Left lung (tissue), 10 donors: Measurements from ENCODE around the gene RYR2. TPM values are rescaled to one million over a fixed set of nuclear protein-coding genes. Genes with fewer than 3 reads are reported as not detected.

Experiments
- ATAC-seq: fragments of 200-7000 bp; cut with Tn5 transposase; one replicate; pipeline ENCODE4 v1.9.1; 2020; ENCODE audit warnings: moderate library complexity
- DNase-seq, 4 donors: peaks; one replicate each; pipeline ENCODE4 v3.0.0-alpha.2; 2013 to 2020
- H3K27ac ChIP-seq, 2 donors: fragments of 200-600 bp; sonication (generic) in 1 of 2; one replicate each; pipeline versions ENCODE4 v1.5.0 to v1.8.0; 2020 to 2021
- H3K27me3 ChIP-seq, 2 donors: fragments of 200-600 bp; sonication (generic) in 1 of 2; one replicate each; pipeline versions ENCODE4 v1.5.0 to v1.8.0; 2020 to 2021
- H3K36me3 ChIP-seq, 2 donors: fragments of 200-600 bp; sonication (generic) in 1 of 2; one replicate each; pipeline versions ENCODE4 v1.5.0 to v1.8.0; 2020 to 2021
- H3K4me1 ChIP-seq, 2 donors: fragments of 200-600 bp; one replicate each; pipeline ENCODE4 v1.8.0; 2021
- H3K4me3 ChIP-seq, 2 donors: fragments of 200-600 bp; sonication (generic) in 1 of 2; one replicate each; pipeline versions ENCODE4 v1.5.0 to v1.8.0; 2020 to 2021; ENCODE audit warnings: mild to moderate bottlenecking in 1 of 2
- H3K9me3 ChIP-seq, 2 donors: fragments of 200-600 bp; sonication (generic) in 1 of 2; one replicate each; pipeline versions ENCODE4 v1.5.0 to v1.8.0; 2020 to 2021
- intact Hi-C, 2 donors: fragments of 100-400 bp; cut with DNase I; formaldehyde crosslinking; loops; one replicate each; pipeline versions ENCODE4 v1.11.2 to v1.14.2; 2022
- polyA plus RNA-seq, 6 donors: library from polyadenylated mRNA; unstranded; fragments of 120-200 nt; gene quantifications; one replicate each; pipeline ENCODE4 v1.2.1, GENCODE V29; 2013; ENCODE audit not compliant: insufficient read length in 6 of 6
- total RNA-seq, 2 donors: library from RNA; stranded (reverse); fragmentation: NEBNext Ultra II Directional; extraction: Animal tissue kit (Norgen Biotek cat#: 25700); gene quantifications; one replicate each; pipeline ENCODE4 v1.2.1, GENCODE V29; 2021
- TF ChIP-seq, protein P1 (sequence below), 2 donors: fragments of 200-600 bp; sonication (generic) in 1 of 2; IDR thresholded peaks; one replicate each; pipeline versions ENCODE4 v1.5.0 to v1.8.0; 2021; ENCODE audit warnings: antibody characterized with exemption in 2 of 2
- donor health status: DM: no; HTN: yes; CAD: no.
- donor health status: DM: no; HTN: no; CAD: no.

The RYR2 gene
- total and polyA plus RNA-seq, 8 donors, result 4.7 to 10.3 (median 7.6) TPM

- Histone ChIP-seq H3K4me1 (no peaks in the 10 kb centered on the region), H3K36me3 (no peaks in the 10 kb centered on the region), H3K27me3 (no peaks in the 10 kb centered on the region), H3K9me3 (no peaks in the 10 kb centered on the region), H3K4me3 (no peak overlapping the region), H3K27ac (no peak overlapping the region)
- intact Hi-C loops, result no loop called here
- TF ChIP-seq, protein P1, sequence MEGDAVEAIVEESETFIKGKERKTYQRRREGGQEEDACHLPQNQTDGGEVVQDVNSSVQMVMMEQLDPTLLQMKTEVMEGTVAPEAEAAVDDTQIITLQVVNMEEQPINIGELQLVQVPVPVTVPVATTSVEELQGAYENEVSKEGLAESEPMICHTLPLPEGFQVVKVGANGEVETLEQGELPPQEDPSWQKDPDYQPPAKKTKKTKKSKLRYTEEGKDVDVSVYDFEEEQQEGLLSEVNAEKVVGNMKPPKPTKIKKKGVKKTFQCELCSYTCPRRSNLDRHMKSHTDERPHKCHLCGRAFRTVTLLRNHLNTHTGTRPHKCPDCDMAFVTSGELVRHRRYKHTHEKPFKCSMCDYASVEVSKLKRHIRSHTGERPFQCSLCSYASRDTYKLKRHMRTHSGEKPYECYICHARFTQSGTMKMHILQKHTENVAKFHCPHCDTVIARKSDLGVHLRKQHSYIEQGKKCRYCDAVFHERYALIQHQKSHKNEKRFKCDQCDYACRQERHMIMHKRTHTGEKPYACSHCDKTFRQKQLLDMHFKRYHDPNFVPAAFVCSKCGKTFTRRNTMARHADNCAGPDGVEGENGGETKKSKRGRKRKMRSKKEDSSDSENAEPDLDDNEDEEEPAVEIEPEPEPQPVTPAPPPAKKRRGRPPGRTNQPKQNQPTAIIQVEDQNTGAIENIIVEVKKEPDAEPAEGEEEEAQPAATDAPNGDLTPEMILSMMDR (IDR thresholded peaks at IDR 0.05), result no peak
- DNase-seq (no peak), ATAC-seq (no peak)
These were observed 205.5 kb downstream of the RYR2 start for GRCh38 chr1:237247442-237247841.

- H3K36me3 ChIP-seq, result no peaks in the 10 kb centered on the region
- TF ChIP-seq, protein P1 (IDR thresholded peaks at IDR 0.05), result no peak
- H3K27me3 ChIP-seq, result no peaks in the 10 kb centered on the region
- no peaks in the 10 kb centered on the region for H3K9me3 ChIP-seq
- DNase-seq (no peak), ATAC-seq (no peak)
- no peak overlapping the region for H3K4me3 ChIP-seq
- no peaks in the 10 kb centered on the region for H3K4me1 ChIP-seq
- no peak overlapping the region for H3K27ac ChIP-seq
- intact Hi-C loops, result no loop called here
These were observed 207.1 kb downstream of the RYR2 start for GRCh38 chr1:237249120-237249519.

DNA sequence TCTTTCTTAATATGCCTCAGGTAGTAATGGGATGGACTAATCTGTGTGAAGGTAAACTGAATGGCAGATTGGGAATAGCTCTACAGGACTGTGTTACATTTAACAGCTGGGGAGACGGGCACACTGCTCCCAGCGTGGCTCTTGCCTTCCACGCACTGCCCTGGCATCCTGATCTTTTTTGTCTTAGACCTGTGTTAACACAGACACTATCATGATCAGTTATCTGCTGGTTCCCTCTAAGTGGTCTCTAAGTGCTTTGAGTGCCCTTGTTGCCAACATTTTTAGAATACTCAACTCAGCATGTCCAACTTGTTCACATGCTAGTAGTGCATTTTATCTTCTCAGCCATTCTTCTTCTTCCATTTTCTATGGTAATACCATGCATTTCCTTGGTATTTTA, 208.1 kb downstream of the RYR2 start:
- DNase-seq, result no peak
- Histone ChIP-seq H3K36me3 (no peaks in the 10 kb centered on the region), H3K4me1 (no peaks in the 10 kb centered on the region), H3K27ac (no peak overlapping the region), H3K9me3 (no peaks in the 10 kb centered on the region), H3K27me3 (no peaks in the 10 kb centered on the region), H3K4me3 (no peak overlapping the region)
- intact Hi-C loops, result no loop called here
- ATAC-seq, result no peak
- TF ChIP-seq, protein P1 (IDR thresholded peaks at IDR 0.05), result no peak

DNA sequence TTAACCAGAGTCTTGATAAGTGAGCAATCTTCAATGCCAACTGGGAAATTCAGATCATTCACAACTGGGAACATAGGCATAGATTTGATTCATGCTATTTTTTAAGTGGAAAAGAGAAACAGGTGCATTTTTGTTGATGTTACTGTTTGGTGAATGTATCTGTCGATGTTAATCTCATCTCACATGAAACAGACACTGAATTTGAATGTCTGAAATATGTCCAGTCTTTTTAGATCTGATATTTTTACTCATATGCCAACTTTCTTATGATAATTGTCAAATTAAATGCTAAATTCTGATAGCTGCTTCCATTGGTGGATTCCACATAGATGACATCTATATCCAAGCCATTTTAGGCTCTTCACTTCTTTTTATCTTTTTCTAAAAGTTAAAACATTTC, 213.1 kb downstream of the RYR2 start:
- TF ChIP-seq, protein P1 (IDR thresholded peaks at IDR 0.05), result no peak
- ATAC-seq, result no peak

GRCh38 chr1:237258871-237259270, 216.9 kb downstream of the RYR2 start:
- peak overlapping the region in 1 of 2 donors; percentile 0 for H3K27ac ChIP-seq
- ATAC-seq (peak; percentile 33), DNase-seq (peak in 3 of 4 donors; percentile 36 to 61 (median 56))
- no peaks in the 10 kb centered on the region for H3K9me3 ChIP-seq
- no peak overlapping the region for H3K4me3 ChIP-seq
- no peaks in the 10 kb centered on the region for H3K27me3 ChIP-seq
- no peaks in the 10 kb centered on the region for H3K36me3 ChIP-seq
- intact Hi-C loops, result no loop called here
- no peaks in the 10 kb centered on the region for H3K4me1 ChIP-seq
- TF ChIP-seq, protein P1 (IDR thresholded peaks at IDR 0.05), result no peak

More for the DNA sequence above, 213.1 kb downstream of the RYR2 start:
- H3K9me3 ChIP-seq, result no peaks in the 10 kb centered on the region
- no peaks in the 10 kb centered on the region for H3K4me1 ChIP-seq
- intact Hi-C loops, result no loop called here
- H3K27ac ChIP-seq, result no peak overlapping the region
- no peak overlapping the region for H3K4me3 ChIP-seq
- no peaks in the 10 kb centered on the region for H3K27me3 ChIP-seq
- no peak for DNase-seq
- no peaks in the 10 kb centered on the region for H3K36me3 ChIP-seq
